GM18507 (cell line): ENCODE data around the gene RASAL3.
A peak's percentile ranks its signal among the peaks of the same experiment; 100 is the strongest.
"Not testable (repeated sequence)": the region's sequence is repeated elsewhere in the genome, so short reads cannot be mapped to it uniquely, and the experiment has no call there.

ENCODE experiments used
- DNase-seq: peaks from one replicate; pipeline ENCODE4 v3.0.0; 2011; ENCODE audit warnings: low read depth; ENCODE audit not compliant: insufficient read length; ENCODE audit errors: extremely low spot score
- FAIRE-seq: peaks from 2 replicates; lab custom pipeline; 2011; peaks lifted over from hg19 to GRCh38; lab: Jason Lieb, UNC

RASAL3 gene

GRCh38 chr19:15424121-15424520 is 40.2 kb downstream of the RASAL3 start:
- no peak for DNase-seq
- no peak for FAIRE-seq

GRCh38 chr19:15423130-15423529 is 41.2 kb downstream of the RASAL3 start:
- FAIRE-seq (no peak), DNase-seq (no peak)

- FAIRE-seq (no peak), DNase-seq (no peak)
These were observed 41.9 kb downstream of the RASAL3 start for GRCh38 chr19:15422296-15423075.

- FAIRE-seq (no peak), DNase-seq (no peak)
These were observed 42.6 kb downstream of the RASAL3 start for GRCh38 chr19:15421721-15422260.

- DNase-seq: no peak
- no peak for FAIRE-seq
These were observed 43.1 kb downstream of the RASAL3 start for GRCh38 chr19:15421136-15421695.

- no peak for DNase-seq
- FAIRE-seq: no peak
These were observed 44.8 kb downstream of the RASAL3 start for GRCh38 chr19:15419413-15420025.

GRCh38 chr19:15418579-15419412 is 45.5 kb downstream of the RASAL3 start, which contains the start of gene AKAP8L:
TSS of gene AKAP8L (minus strand) at chr19:15418988. CDS start at chr19:15418923, 65 bp downstream.
- DNase-seq (peak; percentile 95), FAIRE-seq (peak; percentile 97)

- no peak for FAIRE-seq
- no peak for DNase-seq
These were observed 46.1 kb downstream of the RASAL3 start for GRCh38 chr19:15418231-15418578.

- DNase-seq: no peak
- FAIRE-seq: no peak
These were observed 46.6 kb downstream of the RASAL3 start for GRCh38 chr19:15417699-15418098.

GRCh38 chr19:15412832-15413231 is 51.5 kb downstream of the RASAL3 start:
- DNase-seq: no peak
- no peak for FAIRE-seq

GRCh38 chr19:15411351-15411750 is 53.0 kb downstream of the RASAL3 start:
- FAIRE-seq, DNase-seq: not testable (repeated sequence)

GRCh38 chr19:15404780-15405211 is 59.5 kb downstream of the RASAL3 start:
- DNase-seq (no peak), FAIRE-seq (no peak)

- DNase-seq (no peak), FAIRE-seq (no peak)
These were observed 60.1 kb downstream of the RASAL3 start for GRCh38 chr19:15404097-15404779.

- FAIRE-seq (no peak), DNase-seq (no peak)
These were observed 61.2 kb downstream of the RASAL3 start for GRCh38 chr19:15403151-15403531.

- FAIRE-seq (no peak), DNase-seq (no peak)
These were observed 61.8 kb downstream of the RASAL3 start for GRCh38 chr19:15402411-15403150.
